GM21576 (cell line): ENCODE measurements around the gene LILRA5.
"Not testable (repeated sequence)": the region's sequence is repeated elsewhere in the genome, so short reads cannot be mapped to it uniquely, and the experiment has no call there.

Experiments used
- ATAC-seq: cut with Tn5 transposase; IDR thresholded peaks from one replicate; pipeline ENCODE4 v1.9.1; 2021; ENCODE audit warnings: mild to moderate bottlenecking, moderate library complexity; ENCODE audit not compliant: unreplicated experiment

Gene LILRA5

DNA sequence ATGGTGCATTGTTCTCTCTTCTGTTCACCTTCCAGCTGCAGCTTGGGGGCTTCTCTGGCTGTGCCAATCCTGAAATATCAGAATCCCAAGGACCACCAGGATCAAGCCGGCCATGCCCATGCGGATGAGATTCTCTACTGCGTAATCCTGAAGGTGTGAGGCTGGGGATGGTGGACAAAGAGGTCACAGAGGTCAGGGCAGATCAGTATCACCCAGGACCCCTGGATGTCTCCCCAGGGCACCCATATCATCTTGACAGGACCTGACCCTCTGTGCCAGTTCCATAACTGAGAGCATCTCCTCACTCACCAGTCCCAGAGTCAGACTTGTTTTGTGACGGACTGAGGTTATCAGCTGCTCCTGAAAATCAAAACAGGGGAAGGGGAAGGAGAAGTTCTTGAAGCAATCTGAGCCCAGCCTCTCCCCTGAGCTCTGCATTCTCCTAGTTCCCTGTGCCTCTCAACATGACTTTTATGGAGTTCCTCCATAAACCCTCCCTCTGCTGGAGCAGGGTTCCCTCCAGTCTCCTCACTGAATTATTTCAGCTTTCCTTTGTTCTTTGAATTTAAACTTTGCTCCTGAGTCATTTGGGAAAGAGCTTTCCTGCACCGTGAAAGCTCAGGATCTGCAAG is 5.5 kb downstream of the LILRA5 start:
- no peak for ATAC-seq

DNA sequence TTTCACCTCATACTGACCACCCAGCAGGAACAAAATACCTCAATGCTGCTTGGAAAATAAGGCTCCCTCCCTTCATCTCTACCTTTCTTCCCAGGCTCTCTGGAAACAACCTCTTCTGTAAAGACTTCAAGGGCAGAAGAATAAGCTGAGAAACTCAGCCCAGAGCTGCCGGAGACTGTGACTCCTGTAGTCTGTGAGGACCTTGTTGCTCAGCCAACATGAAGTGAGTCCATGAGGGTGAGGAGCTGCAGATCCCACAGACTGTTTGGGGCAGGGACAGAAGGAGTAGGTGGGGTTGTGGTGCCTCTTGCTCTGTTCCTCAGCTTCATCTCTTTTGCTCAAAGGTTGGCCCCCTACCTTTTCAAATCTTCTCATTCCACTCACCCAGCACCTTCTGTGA is 7.8 kb downstream of the LILRA5 start:
- no peak for ATAC-seq

DNA sequence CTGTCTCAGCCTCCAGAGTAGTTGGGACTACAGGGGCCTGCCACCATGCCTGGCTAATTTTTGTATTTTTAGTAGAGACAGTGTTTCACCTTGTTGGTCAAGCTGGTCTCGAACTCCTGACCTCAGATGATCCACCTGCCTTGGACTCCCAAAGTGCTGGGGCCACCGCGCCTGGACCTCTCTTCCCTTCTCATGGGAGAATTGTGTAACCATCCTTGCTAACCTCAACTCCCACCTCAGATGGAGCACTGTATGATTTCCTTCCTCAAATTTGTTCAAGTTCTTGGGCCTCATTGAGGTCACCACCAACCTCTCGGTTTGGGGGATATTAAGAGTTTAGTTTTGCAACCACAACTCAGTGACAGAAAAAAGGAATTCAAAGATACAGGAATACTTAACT is 10.7 kb downstream of the LILRA5 start:
- no peak for ATAC-seq

DNA sequence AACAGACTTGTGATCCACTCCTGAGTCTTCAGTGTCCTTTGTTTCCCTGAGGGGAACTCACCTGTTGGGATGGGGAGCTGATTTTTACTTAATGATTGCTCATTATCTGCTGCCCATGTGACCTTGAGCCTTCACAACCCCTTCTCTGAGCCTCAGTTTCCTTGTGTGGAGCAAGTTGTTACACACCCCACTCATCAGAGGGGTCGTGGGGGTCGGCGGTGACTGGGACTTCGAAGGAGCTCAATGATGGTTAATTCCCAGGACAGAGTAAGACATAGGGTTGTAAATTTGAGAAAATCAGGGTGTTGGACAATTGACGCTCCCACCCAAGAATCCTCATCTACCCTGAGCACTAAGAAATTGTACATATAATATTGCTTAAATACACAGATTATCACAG is 13.5 kb downstream of the LILRA5 start:
- no peak for ATAC-seq

DNA sequence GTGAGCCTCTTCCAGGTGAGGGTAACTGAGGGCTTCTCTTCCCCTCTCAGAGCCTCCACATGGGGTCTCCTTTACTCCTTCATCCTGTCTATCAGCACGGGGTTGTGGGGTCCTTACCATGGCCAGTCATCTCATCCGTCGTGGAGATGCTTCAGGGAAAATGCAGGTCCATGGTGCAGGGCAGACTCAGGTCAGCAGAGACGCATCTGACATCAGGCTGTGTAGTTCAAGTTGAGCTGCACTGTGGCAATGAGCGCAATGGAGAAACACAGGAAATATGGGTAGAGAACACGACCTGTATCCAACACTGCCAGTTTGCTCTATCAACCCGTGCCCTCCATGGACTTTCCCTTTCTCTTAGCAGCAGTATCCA is 13.9 kb downstream of the LILRA5 start:
- ATAC-seq = no peak

DNA sequence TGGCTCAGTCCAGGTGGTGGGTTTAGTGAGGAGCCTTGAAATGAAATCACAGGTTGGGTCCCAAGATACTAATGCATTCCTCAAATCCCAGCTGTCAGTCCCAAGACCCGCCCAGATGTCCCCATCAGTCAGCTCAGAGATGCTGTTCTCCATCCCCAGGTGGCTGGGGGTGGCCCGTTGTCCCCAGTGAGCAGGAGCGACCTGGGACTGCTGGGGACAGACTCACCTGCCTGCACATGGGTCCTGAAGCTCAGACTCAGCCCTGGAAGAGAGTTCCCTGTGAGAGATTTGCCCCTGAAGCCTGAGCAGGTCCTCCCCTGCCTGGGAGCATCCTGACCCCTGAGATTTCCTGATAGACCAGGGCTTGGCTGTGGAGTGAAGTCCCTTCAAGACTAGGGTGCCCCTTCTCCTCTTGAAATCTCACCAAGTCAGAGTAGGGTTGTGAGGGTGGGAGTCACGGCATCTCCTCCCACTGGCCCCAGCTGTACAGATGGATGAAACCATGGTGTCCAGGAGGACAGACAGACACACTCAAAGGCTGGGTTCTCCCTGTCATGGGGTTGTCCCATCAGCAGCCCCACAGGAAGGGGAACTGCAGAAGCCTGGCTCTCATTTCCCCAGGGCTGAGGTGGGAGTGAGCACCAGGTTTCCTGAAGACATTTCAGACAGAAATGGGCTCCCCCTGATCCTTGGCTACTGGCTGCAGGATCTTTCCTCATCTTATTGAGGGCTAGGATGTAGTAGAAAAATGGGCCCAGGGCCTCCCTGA is 14.4 kb downstream of the LILRA5 start:
- ATAC-seq = no peak

DNA sequence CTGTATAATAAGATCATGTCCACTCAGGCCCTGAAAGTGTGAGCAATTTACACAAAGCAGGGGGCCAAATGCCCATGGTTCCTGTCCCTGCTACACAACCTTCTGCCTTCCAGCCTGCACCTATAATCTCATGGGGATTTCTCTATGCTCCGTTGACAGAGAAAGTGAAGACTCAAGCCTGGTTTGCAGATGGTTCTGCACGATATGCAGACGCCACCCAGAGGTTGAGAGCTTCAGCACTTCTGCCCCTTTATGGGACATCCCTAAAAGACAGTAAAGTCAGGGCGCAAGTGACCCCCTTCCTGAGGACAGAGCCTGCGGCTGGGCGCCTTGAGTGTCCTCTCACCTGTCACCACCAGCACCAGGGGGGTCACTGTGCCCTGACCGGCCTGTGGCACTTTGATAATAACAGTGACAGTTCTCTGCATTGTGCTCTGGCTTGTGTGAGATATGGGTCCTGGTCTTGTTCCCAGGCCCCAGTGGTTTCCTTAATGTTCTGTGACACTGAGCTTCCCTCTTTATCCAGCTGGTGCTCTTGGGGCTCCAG is 15.1 kb downstream of the LILRA5 start:
- no peak for ATAC-seq

DNA sequence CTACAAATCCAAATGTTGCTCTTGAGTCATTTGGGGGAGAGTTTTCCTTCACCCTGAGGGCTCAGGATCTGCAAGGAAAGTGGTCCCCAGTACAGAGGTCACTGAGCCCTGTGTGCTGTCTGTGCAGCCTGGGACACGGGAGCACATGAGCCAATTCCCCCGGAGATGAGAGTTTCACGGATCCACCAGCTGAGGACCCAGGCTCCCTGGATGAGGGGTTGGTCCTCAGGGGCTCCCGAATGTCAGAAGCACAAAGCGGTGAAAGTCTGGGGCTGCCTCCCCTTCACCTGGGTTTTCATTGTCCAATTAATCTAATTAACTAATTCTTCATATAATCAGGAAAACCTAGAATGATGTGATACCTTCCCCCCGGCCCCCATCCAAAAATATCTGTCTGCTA is 18.4 kb downstream of the LILRA5 start:
- no peak for ATAC-seq

DNA sequence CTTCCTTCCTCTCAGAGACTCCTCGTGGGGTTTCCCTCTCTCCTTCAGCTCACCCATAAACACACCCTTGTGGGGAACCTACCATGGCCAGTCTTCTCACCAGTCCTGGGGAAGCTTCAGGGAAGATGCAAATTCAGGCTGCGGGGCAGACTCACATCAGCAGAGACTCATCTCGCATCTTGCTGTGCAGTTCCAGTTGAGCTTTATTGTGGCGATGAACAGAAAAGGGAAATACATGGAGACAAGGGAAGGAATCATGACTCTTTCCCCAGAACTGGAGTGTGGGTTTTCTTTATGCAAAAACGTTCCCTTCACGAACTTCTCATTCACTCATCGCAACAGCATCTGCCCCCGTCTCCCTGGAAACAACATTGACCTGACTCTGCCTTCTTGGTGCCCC is 23.8 kb downstream of the LILRA5 start:
- not testable (repeated sequence) for ATAC-seq

DNA sequence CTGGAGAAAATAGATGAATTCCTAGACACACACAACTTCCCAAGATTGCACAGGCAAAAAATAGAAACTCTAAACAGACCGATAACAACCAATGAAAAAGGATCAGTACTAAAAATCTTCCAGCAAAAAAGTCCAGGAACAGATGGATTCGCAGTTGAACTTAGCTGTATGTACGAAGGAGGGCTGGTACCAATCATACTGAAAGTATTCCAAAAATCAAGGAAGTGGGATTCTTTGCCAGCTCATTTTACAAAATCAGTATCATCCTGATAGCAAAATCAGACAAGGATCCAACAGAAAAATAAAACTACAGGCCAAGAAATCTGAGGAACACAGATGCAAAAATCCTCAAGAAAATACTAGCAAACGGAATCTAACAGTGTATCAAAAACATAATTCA is 25.5 kb downstream of the LILRA5 start:
- ATAC-seq = no peak

DNA sequence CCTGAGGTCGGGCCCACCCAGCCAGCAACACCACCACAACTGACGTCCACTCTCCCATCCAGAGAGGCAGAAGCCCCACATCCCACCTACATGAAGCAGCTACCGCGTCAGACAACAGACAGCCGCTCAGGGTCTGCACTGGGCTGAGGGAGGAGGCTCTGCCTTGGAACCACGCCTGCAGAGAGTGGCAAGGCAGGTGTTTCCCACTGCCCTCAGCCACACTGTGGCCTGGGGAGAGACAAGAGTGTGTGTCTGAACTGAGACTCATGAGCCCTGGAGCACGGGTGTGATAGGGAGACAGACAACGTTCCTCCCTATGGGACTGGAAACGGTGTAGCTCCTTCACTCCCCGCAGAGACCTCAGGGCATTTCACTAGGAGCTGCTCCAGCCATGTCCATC is 26.7 kb downstream of the LILRA5 start:
- not testable (repeated sequence) for ATAC-seq

DNA sequence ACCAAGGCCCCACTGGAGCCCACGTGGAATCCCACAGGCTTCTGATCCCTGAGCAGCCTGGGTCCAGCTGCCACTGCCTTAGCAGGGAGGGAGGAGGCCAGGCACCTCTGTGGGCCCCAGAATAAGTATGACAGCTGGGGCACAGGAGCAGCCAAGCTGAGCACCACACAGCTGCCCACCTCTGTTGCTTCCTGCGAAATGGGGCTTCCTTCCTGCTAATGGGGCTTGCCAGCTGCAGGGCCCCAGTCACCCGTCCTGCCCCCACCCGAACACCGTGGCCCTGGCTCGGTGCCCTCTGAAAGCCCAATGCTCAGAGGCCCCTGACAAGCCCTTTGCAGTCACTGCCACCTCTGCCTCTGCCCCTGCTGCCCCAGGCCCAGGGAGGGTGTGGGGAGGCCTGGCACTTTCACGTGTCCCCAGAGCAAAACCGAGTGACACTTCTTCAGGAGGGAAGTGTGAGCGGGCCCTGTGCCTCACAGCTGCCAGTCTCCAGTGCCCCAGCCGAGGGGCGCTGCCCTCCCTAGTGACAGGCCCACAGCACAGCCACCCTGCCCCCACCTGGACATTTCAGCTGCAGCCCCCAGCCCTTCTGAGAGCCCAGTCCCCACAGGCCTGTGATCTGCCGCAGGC is 27.4 kb downstream of the LILRA5 start:
- not testable (repeated sequence) for ATAC-seq

DNA sequence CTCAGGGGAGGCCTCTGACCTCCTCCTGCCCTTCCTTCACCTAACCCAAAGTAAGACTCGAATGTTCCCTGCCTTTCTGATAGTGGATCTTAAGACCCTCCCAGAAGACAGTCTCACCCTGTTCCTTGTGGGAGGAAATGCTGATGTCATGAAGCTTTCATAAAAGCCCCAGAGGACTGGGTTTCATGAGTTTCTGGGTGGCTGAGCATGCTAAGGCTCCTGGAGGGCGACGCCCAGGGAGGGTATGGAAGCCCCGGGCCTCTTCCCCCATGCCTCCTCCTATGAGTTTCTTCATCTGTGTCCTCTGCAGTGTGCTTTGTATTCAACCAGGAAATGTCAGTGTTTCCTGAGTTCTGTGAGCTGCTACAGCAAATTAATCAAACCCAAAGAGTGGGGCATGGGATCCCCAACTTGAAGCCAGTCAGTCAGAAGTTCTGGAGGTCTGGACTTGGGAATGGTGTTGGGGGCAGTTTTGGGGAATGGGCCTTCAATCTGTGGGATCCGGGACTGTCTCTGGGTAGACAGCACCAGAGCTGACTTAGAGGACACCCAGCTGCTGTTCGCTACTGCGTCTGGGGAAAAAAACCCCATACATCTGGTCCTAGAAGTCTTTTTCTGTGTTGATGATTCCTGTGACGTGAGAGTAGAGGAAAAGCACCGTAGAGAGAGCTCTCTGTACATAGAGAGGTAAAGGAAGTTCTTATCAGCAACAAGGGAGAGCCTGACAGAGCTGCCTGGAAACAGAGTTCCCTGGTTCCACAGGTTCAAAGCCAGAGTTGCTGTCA is 30.1 kb downstream of the LILRA5 start:
- no peak for ATAC-seq

DNA sequence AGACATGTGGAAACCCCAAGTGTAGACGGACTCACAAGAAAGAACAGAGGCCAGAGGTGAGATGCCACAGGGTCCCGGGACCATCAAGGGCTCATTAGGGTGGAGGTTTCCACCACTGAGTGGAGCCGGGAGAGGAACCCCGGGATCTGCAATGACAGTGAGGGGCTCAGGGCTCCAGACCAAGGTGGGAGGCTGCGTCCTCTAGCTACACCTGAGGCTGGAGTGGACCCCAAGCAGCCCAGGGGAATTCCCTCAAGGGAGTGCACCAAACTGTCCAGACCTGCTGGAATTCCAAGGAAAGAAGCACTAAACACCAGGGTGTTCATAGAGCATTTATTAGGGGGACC is 31.3 kb downstream of the LILRA5 start:
- not testable (repeated sequence) for ATAC-seq

DNA sequence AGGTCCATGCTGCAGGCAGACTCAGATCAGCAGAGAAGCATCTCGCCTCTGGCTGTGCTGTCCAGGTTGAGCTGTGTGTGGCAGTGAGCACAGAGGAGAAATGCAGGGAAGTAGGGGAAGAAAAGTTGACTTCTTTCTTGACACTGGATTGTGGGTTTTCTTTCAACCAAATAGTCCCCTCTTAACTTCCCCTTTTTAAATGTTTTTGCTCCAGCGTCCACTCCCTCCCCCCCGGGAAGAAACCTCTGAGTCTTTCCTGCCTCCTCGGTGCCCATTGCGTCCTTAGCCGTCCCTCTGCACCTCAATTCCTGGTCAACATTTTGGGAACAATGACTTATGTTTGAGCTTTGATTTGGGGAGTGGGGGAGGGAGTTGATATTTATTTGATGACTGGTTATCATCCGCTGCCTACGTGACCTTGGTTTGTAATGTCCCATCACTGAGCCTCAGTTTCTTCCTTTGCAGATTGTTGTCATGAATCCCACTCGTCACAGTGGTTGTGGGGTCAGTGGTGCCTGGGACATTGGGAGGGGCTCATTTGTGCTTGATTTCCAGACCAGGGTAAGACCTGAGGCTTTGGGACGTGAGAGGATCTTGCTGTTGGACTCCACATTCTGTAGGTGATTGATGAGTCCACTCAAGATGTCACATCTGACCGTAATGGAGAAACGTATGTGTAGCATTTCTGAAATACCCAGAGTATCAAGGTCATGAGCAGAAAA is 31.8 kb downstream of the LILRA5 start, which contains the start of gene LILRB2:
Gene LILRB2, minus strand, starts transcription at position 104 of the 722 bp plus-strand sequence. CDS start 614 bp downstream, outside the sequence.
- ATAC-seq = no peak

DNA sequence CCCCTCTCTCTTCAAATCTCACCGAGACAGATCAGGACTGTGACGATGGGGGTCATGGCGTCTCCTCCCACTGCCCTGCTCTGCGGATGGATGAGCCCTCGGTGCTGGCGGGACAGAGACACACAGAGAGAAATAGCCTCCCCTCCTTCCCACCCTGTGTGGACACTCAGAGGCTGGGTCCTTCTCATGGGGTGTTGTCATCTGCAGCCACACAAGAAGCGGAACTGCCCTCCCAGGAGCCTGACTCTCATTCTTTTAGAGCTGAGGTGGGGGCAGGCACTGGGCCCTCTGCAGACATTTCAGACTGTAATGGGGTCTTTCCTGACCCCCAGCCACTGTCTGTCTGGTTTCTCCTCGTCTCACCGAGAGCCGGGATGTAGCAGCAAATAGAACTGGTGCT is 32.5 kb downstream of the LILRA5 start:
- ATAC-seq = not testable (repeated sequence)

DNA sequence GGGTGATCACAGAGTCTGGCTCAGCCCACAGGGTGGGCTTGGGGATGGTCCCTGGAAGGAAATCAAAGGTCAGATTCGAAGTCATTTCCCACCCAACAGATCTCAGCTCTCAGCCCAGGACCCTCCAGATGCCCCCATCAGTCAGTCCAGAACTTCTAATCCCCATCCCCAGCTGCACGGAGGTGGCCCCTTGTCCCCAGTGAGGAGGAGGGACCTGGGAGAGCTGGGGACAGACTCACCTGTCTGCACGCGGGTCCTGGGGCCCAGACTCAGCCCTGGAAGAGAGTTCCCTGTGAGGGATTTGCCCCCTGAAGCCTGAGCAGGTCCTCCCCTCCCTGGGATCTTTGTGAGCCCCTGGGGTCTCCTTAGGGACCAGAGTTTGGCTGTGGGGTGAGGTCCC is 32.9 kb downstream of the LILRA5 start:
- ATAC-seq = not testable (repeated sequence)

DNA sequence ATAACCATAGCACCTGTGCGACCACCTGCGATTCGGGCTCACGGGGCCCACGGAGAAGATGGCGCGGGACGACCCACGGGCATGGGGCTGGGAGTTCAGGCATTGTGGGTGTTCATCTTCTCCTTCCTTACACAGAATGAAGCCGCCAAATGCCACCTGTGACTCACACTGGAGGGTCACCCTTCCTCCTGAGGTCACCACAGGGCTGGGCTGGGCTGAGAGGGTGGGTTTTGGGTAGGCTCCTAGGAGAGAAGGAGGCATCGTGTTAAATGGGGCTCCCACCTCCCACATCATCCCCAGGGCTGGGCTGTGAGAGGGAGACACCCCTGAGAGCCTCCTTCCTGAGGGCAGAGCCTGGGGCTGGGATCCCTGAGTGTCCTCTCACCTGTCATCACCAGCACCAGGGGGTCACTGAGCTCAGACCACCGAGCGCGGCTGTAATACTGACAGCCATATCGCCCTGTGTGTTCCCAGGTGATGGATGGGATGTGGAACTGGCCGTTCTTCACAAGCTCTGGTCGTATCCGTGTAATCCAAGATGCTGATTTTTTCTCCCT is 33.5 kb downstream of the LILRA5 start:
- ATAC-seq = no peak

DNA sequence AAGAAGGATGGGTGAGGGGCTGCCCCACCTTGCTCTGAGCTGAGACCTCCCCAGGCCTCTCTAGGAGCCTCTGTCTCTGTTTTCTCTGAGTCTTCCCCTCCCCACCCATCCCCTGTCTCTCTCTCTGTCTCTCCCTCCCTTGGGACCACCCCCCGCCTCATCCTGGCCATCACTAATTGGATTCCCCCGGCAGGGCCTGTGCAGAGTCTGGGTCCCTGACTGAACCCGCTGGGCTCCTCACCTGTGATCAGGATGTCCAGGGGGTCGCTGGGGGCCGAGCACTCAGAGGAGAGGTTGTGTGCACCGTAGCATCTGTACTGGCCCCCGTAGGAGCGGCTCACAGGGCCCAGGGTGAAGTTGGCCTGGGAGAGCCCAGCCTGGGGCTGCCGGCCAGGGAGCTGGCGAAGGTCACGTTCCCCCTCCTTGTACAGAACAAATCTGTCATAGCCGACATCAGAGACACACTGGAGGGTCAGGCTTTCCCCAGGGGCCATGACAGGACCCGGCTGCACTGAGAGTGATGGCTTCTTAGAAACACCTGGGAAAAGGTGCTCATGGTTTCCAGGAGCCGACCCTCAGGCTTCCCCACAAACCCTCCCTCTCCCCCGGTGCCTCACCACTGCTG is 34.3 kb downstream of the LILRA5 start:
- ATAC-seq = not testable (repeated sequence)

DNA sequence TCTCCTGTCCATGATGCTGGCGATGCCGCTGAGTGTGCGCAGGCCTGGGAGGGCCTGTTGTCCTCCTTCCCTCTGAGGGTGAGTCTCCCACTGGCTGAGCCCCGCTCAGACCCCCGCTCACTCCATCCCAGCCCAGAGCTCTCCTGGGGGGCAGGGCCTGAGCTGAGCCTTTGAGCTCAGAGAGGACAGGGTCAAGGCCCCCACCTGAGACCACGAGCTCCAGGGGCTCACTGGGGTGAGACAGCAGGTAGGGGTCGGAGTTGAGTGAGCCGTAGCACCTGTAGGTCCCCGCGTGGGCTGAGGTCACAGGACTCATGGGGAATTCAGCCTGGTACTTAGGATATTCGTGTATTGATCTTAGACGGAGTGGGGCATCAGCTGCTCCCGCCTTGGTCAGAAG is 34.9 kb downstream of the LILRA5 start:
- not testable (repeated sequence) for ATAC-seq
